Fibroblast of villous mesenchyme (primary cell): ENCODE measurements around the gene SFXN2. TPM values are rescaled to one million over a fixed set of nuclear protein-coding genes. Genes with fewer than 3 reads are reported as not detected.

ENCODE experiments used
- DNase-seq: peaks from one replicate; pipeline ENCODE4 v3.0.0-alpha.2; 2010; ENCODE audit warnings: low read depth
- H3K4me3 ChIP-seq: 2 replicates; pipeline ENCODE4 v1.5.1; 2011; ENCODE audit warnings: low read depth, mild to moderate bottlenecking, low read length
- total RNA-seq: library from RNA; depleted of rRNA; stranded (reverse); fragments of >200 nt; gene quantifications from 2 replicates; pipeline ENCODE4 v1.2.3, GENCODE V29; 2012
- TF ChIP-seq, protein P1 (sequence below): IDR thresholded peaks from 2 replicates; pipeline ENCODE4 v1.5.1; 2012; ENCODE audit warnings: low read depth, mild to moderate bottlenecking, low read length; ENCODE audit not compliant: insufficient read depth

Gene SFXN2
- total RNA-seq, 1 donor, result 3.5 TPM

DNA sequence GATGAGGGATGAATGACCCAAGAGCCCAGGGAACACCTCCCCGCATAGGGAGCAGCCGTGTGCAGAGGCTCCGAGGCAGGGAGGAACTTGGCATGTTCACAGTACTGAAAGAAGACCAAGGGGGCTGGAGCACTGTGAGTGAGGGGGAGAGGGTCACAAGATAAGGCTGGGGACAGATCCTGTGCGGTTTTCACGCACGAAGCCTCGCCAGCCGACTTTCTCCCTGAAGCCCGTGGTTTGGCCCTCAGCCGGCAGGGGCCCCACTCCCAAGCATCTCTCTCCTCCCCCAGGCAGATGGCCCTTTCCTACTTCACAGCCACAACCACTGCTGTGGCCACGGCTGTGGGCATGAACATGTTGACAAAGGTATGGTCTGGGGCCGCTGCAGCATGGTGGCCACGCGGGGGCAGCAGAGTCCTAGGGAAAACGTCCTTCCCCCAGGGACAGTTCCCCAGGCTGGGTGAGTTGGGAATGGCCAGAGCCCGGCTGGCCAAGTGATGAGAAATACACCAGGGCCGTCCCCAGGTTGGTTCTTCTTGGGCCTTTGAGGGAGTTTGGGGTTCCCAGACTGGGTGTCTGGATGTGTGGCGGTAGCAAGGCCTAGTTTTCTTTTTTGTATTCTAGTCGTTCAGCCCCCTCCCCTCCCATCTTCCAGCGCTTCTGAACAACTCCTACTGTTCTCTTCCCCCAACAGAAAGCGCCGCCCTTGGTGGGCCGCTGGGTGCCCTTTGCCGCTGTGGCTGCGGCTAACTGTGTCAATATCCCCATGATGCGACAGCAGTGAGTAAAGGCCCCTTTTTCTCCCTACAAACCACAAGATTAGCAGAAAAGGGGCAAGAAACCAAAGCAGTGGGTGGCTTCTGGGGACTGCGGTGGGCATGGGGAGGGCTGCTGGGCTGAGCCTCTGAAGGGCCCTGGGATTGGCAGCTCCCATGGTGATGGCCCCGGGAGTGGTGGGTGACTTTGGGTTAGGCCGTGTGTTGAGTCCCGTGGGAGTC, 14.9 kb downstream of the SFXN2 start:
- H3K4me3 ChIP-seq, result no peak overlapping the region
- TF ChIP-seq, protein P1, sequence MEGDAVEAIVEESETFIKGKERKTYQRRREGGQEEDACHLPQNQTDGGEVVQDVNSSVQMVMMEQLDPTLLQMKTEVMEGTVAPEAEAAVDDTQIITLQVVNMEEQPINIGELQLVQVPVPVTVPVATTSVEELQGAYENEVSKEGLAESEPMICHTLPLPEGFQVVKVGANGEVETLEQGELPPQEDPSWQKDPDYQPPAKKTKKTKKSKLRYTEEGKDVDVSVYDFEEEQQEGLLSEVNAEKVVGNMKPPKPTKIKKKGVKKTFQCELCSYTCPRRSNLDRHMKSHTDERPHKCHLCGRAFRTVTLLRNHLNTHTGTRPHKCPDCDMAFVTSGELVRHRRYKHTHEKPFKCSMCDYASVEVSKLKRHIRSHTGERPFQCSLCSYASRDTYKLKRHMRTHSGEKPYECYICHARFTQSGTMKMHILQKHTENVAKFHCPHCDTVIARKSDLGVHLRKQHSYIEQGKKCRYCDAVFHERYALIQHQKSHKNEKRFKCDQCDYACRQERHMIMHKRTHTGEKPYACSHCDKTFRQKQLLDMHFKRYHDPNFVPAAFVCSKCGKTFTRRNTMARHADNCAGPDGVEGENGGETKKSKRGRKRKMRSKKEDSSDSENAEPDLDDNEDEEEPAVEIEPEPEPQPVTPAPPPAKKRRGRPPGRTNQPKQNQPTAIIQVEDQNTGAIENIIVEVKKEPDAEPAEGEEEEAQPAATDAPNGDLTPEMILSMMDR, result peak; percentile 88
- peak; percentile 81 for DNase-seq

DNA sequence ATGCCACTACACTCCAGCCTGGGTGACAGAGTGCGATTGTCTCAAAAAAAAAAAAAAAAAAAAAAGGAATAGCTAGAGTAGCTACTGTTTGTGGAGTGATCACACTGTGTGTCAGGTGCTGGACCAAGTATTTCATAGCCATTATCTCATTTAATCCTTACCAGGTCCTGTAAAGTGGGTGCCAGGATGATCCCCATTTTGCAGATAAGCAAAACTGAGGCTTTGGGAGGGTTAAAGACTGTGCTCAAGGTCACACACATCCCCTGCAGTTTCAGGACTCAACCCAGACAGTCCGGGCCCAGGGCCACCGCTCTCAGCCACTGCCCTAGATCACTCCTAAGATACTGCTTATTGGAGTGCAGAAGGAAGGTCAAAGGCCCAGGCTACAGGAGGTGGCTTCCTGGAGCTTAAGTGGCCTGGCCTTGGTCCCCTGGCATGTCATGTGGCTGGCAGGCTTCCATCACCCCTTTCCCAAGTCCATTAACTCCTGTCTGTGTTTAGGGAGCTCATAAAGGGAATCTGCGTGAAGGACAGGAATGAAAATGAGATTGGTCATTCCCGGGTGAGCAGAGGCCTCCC, 16.9 kb downstream of the SFXN2 start:
- TF ChIP-seq, protein P1, result no peak
- DNase-seq, result no peak
- no peak overlapping the region for H3K4me3 ChIP-seq

DNA sequence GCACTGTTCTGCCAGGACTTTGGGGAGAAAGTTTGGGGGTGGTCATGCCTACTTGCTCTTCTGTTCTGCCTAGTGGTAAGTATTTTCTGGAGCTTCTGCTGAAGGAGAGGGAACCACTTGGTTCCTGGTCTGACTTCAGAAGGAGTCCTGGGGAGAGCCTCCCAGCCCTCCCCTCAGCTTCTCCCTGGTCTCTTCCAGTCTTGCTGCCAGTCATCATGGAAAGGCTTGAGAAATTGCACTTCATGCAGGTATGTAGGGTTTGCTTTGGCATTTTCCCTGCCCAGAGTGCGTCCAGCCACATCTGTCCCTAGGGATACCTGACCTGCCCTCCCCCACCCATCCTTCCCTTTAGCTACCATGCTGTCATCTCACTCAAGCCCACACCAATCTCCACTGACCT, 18.2 kb downstream of the SFXN2 start:
- TF ChIP-seq, protein P1, result no peak
- no peak overlapping the region for H3K4me3 ChIP-seq
- no peak for DNase-seq

DNA sequence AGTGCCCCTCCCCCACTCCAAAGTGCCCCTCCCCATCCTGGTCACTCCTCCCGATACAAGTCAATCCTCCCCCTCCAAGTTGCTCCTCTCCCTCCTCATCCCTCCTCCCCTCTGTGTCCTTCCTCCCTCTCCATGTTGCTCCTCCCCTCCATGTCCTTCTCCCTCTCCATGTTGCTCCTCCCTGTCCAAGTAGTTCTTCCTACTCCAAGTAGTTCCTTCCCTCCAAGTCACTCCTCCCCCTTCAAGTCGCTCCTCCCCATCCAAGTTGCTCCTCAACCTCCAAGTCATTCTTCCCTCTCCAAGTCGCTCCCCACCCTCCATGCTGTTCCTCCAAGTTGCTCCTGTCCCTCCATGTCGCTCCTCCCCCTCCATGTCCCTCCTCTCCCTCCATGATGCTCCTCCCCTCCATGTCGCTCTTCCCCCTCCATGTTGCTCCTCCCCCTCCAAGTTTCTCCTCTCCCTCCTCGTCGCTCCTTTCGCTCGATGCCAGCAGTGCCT, 20.7 kb downstream of the SFXN2 start:
- H3K4me3 ChIP-seq, result no peak overlapping the region
- DNase-seq, result no peak
- TF ChIP-seq, protein P1, result no peak

DNA sequence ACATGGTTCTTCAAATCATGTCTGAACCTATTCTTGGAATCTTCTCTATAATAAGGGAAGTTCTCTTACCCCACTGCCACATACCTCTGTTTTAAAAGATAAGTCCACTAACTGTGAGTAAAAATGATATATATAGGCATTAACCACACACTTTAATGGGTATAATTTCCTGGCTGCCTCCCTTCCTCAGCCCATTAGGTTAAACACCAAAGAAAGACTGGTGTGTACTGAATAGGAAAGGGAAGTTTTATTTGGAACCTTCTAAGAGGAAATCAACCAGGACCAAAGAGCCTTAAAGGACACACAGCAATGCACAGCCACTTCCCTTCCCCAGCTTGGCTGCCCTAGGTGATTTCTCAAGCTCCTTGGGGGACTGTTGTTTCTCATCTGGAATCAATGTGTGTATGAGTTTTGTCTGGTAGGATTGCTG, 24.3 kb downstream of the SFXN2 start:
- no peak for DNase-seq
- H3K4me3 ChIP-seq, result no peak overlapping the region
- TF ChIP-seq, protein P1, result no peak

DNA sequence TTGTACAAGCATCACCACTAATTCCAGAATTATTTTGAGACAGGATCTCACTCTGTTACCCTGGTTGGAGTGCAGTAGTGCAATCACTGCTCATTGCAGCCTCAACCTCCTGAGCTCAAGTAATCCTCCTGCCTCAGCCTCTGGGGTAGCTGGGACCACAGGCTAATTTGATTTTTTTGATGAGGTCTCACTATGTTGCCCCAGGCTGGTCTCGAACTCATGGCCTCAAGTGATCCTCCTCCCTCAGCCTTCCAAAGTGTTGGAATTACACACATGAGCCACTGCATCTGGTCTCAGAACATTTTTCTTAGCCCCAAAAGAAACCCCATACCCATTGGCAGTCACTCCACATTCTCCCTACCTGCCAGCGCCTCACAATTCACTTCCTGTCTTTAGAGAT, 25.8 kb downstream of the SFXN2 start:
- DNase-seq, result no peak
- H3K4me3 ChIP-seq, result no peak overlapping the region
- TF ChIP-seq, protein P1, result no peak
